Gastrocnemius medialis (tissue), 4 donors: ENCODE results near the gene SMYD3.

ENCODE experiments used
- POLR2A ChIP-seq, 2 donors: fragments of 450-650 bp; IDR thresholded peaks; one replicate each; pipeline ENCODE4 v1.6.1; 2017; ENCODE audit warnings: antibody characterized with exemption in 2 of 2, mild to moderate bottlenecking in 2 of 2, moderate library complexity in 2 of 2
- TF ChIP-seq, protein P1 (sequence below), 5 experiments: fragments of 450-650 bp in 3 of 5; fragments of 200-600 bp in 2 of 5; sonication (generic) in 2 of 5; IDR thresholded peaks in 4 of 5; conservative IDR thresholded peaks in 1 of 5; 1 replicate in 4 of 5; 2 replicates in 1 of 5; pipeline ENCODE4 v1.5.1; 2016 to 2019; ENCODE audit warnings: antibody characterized with exemption in 5 of 5, mild to moderate bottlenecking in 3 of 5, moderate library complexity in 3 of 5

DNA sequence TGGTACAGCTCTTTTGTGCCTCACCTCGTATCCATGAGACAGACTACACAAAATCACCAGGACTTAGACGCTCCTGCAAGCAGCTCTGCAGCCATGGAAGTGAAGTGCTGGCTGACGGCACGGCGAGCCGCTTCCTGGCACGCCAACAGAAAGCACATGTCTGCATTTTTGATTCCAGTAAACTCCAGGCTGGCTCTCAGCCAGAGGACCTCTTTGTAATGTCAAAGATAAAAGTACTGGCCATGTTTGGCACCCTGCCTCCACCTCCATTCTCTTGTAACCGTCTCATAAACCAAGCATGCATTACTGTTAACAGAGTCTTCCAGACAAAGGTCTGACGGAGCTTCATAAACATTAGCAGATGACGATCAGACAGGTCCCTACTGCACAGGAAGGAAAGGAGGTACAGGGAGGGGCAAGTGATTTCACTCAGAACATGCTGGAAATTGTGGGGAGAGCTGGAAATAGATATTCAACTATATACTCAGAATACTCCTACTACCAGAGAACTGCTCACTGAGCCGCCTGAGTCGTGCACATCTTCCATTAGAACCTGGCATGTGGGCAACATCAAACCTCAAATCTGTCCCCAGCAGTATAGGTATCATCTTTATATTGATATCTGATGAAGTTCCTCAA is 632.0 kb downstream of the SMYD3 start:
- TF ChIP-seq, protein P1, sequence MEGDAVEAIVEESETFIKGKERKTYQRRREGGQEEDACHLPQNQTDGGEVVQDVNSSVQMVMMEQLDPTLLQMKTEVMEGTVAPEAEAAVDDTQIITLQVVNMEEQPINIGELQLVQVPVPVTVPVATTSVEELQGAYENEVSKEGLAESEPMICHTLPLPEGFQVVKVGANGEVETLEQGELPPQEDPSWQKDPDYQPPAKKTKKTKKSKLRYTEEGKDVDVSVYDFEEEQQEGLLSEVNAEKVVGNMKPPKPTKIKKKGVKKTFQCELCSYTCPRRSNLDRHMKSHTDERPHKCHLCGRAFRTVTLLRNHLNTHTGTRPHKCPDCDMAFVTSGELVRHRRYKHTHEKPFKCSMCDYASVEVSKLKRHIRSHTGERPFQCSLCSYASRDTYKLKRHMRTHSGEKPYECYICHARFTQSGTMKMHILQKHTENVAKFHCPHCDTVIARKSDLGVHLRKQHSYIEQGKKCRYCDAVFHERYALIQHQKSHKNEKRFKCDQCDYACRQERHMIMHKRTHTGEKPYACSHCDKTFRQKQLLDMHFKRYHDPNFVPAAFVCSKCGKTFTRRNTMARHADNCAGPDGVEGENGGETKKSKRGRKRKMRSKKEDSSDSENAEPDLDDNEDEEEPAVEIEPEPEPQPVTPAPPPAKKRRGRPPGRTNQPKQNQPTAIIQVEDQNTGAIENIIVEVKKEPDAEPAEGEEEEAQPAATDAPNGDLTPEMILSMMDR (IDR thresholded peaks at IDR 0.05 in 4 of 5, conservative IDR thresholded peaks at IDR 0.05 in 1 of 5) = no peak
- TF ChIP-seq POLR2A (IDR thresholded peaks at IDR 0.05) = no peak
